AML-193 (cell line): ENCODE measurements around the gene CLCA2.

Experiments
- DNase-seq, 2 experiments: peaks; one replicate each; lab custom pipeline; 2025; lab: John Stamatoyannopoulos, UW

Gene CLCA2

GRCh38 chr1:86472152-86472551 lies 48.2 kb downstream of the CLCA2 start:
- no peak for DNase-seq

- no peak for DNase-seq
Measured at GRCh38 chr1:86472767-86473166, 48.8 kb downstream of the CLCA2 start.

- no peak for DNase-seq
Measured at GRCh38 chr1:86477256-86477655, 53.3 kb downstream of the CLCA2 start.

- DNase-seq, result no peak
Measured at GRCh38 chr1:86477682-86478081, 53.7 kb downstream of the CLCA2 start.

GRCh38 chr1:86478416-86479156 lies 54.6 kb downstream of the CLCA2 start:
- DNase-seq, result no peak

GRCh38 chr1:86481966-86482365 lies 58.0 kb downstream of the CLCA2 start:
- DNase-seq, result no peak

GRCh38 chr1:86487131-86487810 lies 63.3 kb downstream of the CLCA2 start:
- DNase-seq, result no peak

- DNase-seq, result no peak
Measured at GRCh38 chr1:86487811-86488141, 63.8 kb downstream of the CLCA2 start.

DNA sequence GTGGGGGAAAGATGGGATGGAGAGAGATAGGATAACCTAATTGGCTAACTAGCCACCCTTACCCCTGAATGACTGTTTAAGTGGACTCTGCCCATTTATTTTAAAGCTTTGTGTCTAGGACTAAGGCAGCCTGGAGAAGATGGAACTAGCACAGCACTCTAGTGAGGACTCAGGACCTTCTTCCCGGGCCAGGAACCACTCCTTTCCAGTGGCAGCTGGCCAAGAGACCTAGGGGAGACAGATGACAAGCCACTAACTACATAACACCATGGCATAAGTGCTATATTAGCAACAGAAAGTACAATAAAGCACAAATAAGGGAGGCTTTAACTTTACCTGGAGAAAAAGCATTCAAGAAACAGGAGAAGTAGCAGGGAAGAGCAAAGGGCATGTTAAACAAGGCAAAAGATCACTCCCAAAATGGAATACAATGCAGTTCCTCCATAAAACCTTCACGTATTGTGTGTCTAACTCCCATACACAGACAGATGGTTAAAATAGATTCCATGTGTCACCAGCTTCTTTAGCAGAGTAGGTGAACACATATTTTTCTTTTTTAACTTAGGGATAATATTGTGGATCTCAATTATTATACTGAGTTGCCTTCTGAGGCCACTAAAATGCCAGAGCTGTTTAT lies 65.4 kb downstream of the CLCA2 start:
- DNase-seq, result no peak

- DNase-seq, result no peak
Measured at GRCh38 chr1:86491171-86491950, 67.4 kb downstream of the CLCA2 start.

DNA sequence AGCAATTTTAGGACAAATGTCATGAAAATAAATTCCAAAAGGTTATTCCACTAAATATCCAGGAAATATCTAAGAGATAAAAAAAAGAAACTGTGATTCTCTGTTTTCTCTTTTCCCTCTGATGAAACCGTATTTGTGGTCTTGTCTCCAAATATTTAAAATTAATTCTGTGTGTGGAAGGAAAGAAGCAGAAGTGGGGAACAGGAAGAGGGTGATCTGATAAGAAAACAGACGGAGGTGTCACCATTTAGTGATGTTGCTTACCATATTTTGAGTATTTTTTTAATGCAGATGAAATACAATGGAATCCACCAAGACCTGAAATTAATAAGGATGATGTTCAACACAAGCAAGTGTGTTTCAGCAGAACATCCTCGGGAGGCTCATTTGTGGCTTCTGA lies 74.3 kb downstream of the CLCA2 start:
- DNase-seq, result no peak

- peak; percentile 69 to 72 for DNase-seq
Measured at GRCh38 chr1:86499987-86500593, 76.1 kb downstream of the CLCA2 start.

DNA sequence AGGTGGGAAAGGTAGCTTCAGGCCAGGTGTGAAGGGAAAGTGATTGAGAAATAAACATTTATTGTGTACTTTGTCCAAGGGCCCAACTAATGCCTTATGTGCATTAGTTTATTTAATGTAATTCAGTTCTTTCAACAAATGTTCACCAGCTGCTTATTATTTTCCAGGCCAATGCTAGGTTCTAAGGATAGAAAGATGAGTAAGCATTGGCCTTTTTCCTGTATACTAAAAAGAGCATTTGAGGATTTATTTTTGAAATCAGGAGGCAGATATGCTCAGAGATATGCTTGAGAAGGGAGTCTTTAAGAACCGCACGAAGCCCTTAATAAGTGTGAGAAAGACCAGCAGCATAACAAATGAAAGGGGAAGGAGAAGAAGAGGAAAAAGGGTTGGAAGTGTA lies 76.7 kb downstream of the CLCA2 start:
- no peak for DNase-seq

GRCh38 chr1:86502125-86502646 lies 78.2 kb downstream of the CLCA2 start:
- DNase-seq, result peak in 1 of 2 experiments; percentile 7

- no peak for DNase-seq
Measured at GRCh38 chr1:86502721-86503405, 78.9 kb downstream of the CLCA2 start.

DNA sequence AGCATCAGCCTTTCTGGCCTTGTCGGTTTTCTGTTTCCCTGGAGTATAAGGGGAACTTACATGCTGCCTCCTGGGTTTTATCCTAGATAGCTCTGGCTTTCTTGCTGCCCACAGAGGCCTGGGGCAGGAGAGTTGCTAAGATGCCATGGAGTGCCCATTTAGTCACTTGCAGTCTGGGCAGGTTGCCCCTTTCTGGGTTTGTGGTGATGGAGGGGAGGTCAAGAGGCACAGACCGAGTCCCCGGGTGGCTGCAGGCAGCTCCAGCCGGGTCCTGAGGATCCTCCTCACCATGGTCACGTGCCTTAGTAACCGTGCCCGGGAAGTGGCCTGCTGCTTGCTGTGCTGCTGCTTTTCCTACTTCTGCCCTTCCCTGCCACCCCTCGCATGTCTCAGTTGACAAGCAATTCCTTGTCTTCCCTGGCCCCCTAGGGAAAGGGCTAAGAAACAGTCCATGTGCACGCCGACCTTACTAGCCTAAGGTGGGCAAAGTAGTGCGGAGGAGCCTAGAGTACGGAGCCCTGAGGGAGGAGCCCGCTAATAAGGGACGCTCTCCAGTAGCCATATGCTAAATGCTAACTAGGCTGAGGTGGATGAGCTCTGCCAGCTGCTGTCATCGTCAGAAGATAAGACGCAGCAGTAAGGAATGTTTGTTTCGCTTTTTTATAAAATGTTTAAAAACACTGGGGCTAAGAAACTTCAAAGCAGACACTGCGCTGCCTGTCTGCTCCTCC lies 79.6 kb downstream of the CLCA2 start:
- DNase-seq, result no peak

GRCh38 chr1:86504137-86504479 lies 80.1 kb downstream of the CLCA2 start:
- DNase-seq, result no peak

DNA sequence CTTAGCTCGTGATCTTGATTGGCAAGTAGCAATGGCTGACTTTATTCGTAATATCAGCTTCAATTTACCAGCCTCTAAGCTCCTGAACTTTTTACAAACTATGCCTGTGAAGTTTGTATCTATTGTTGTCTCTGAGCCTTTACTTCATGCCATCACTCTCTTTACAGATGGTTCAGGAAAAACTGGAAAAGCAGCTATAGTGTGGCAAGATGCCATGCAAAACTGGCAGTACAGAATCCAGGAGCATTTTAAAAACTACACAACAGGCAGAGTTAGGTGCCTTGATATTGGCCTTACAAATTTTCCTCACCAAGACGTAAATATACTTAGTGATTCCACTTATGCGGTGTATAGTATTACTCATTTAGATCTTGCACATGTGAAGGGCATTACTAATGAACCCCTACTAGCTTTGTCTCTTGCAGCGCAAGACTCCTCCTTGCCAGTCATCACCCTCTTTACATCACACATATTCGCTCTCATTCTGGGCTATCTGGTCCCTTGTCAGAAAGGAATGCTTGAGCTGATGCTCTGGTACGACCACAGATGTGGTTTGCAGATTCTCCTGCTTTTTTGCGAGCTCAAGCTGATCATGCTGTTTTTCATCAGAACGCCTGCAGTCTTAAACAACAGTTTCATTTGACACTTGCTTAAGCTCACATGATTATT lies 81.1 kb downstream of the CLCA2 start:
- no peak for DNase-seq

DNA sequence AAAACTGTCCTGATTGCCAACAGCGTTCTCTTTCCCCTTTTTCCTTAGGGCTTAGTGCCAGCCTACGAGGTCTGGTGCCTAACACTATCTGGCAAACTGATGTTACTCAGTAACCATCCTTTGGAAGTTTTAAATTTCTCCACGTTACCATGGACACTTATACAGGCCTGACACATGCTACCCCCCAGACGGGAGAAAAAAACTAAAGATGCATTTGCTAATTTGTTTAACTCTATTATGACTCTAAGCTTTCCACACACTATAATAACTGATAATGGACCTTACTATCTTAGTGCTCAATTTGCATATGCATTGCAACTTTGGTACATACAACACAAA lies 81.6 kb downstream of the CLCA2 start:
- no peak for DNase-seq
